A673 (cell line): ENCODE results near the gene ZNF593OS.

Source experiments
- CTCF ChIP-seq: fragments of 300-800, 200-600 bp; sonication (generic); conservative IDR thresholded peaks from 2 replicates; pipeline ENCODE4 v1.5.1; 2017; ENCODE audit warnings: low read depth, mild to moderate bottlenecking, antibody characterized with exemption, low read length, moderate library complexity, mixed read lengths
- EZH2 ChIP-seq: fragments of 200-600 bp; sonication (generic); IDR thresholded peaks from 2 replicates; pipeline ENCODE4 v1.6.1; 2017; ENCODE audit warnings: borderline replicate concordance, low read depth, mild to moderate bottlenecking, mixed read lengths, antibody characterized with exemption, low read length; ENCODE audit not compliant: poor library complexity, severe bottlenecking

- TF ChIP-seq CTCF (no peak), EZH2 (no peak)
Measured at GRCh38 chr1:26162220-26162709, 9.4 kb downstream of the ZNF593OS start.
